Ectodermal cell (in vitro differentiated cells): ENCODE data around the gene IL2RA.

Experiments
- H3K27ac ChIP-seq: 2 replicates; pipeline ENCODE4 v1.7.0; 2013; ENCODE audit warnings: mild to moderate bottlenecking, low read depth, low read length; ENCODE audit not compliant: insufficient read depth, poor library complexity, severe bottlenecking
- H3K27me3 ChIP-seq: 2 replicates; pipeline ENCODE4 v1.7.0; 2013; ENCODE audit warnings: mild to moderate bottlenecking, low read length; ENCODE audit not compliant: insufficient read depth, control insufficient read depth, poor library complexity, severe bottlenecking
- H3K36me3 ChIP-seq: one replicate; pipeline ENCODE4 v1.7.0; 2013; ENCODE audit warnings: low read length; ENCODE audit not compliant: control insufficient read depth, insufficient read depth
- H3K4me1 ChIP-seq: one replicate; pipeline ENCODE4 v1.7.0; 2013; ENCODE audit warnings: low read length; ENCODE audit not compliant: control insufficient read depth, insufficient read depth
- H3K4me3 ChIP-seq: 2 replicates; pipeline ENCODE4 v1.7.0; 2013; ENCODE audit warnings: low read depth, low read length, control low read depth; ENCODE audit not compliant: insufficient read depth
- H3K9me3 ChIP-seq: 2 replicates; pipeline ENCODE4 v1.7.0; 2013; ENCODE audit warnings: mild to moderate bottlenecking, low read length, moderate library complexity; ENCODE audit not compliant: control insufficient read depth
- WGBS, 2 experiments: methylation state at CpG; one replicate each; pipeline ENCODE4 v1.1.7; 2013; ENCODE audit warnings: missing lambda C conversion rate in 2 of 2; 5-methylcytosine and 5-hydroxymethylcytosine counted together

The IL2RA gene

DNA sequence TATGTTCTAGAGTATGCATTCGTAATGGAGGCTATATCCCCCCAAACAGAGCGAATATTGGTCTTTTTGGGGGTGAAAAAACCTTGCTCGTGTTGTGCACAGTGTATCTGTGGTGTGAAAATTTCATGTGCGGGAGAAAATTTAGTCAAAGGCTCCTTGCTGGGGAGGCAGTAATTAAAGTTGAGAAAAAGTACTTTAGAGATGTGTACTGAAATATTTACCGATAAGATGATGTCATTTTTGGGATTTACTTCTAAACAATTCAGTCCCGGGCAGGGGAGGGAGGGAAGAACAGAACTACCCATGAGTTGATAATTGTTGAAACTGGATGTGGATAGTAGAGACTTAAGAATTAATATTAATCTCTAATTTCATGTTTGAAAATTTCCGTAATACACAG lies 36.0 kb upstream of the IL2RA start:
- H3K4me1 ChIP-seq = no peaks in the 10 kb centered on the region
- H3K36me3 ChIP-seq = peaks cover 20% of the 10 kb centered on the region
- H3K27me3 ChIP-seq = no peaks in the 10 kb centered on the region
- H3K4me3 ChIP-seq = no peak overlapping the region
- no peak overlapping the region for H3K27ac ChIP-seq
- no peaks in the 10 kb centered on the region for H3K9me3 ChIP-seq
- WGBS, 2 experiments = 97 to 98% methylated on average over 6 to 7 of the region's 7 CpGs

GRCh38 chr10:6097063-6097462 lies 34.9 kb upstream of the IL2RA start:
- 86 to 89% methylated on average over 5 of the region's 5 CpGs for WGBS, 2 experiments
- H3K27ac ChIP-seq = no peak overlapping the region
- H3K27me3 ChIP-seq = no peaks in the 10 kb centered on the region
- no peaks in the 10 kb centered on the region for H3K9me3 ChIP-seq
- H3K4me1 ChIP-seq = no peaks in the 10 kb centered on the region
- H3K36me3 ChIP-seq = peaks cover 13% of the 10 kb centered on the region
- no peak overlapping the region for H3K4me3 ChIP-seq

- Histone ChIP-seq H3K27me3 (no peaks in the 10 kb centered on the region), H3K36me3 (peaks cover 4% of the 10 kb centered on the region), H3K27ac (no peak overlapping the region), H3K4me3 (no peak overlapping the region), H3K4me1 (peaks cover 6% of the 10 kb centered on the region), H3K9me3 (no peaks in the 10 kb centered on the region)
- WGBS, 2 experiments = 95% methylated on average over 10 to 12 of the region's 12 CpGs
These were observed 33.8 kb upstream of the IL2RA start for GRCh38 chr10:6095810-6096570.

GRCh38 chr10:6092731-6093130 lies 30.6 kb upstream of the IL2RA start:
- Histone ChIP-seq H3K4me1 (peaks cover 11% of the 10 kb centered on the region), H3K9me3 (no peaks in the 10 kb centered on the region), H3K36me3 (no peaks in the 10 kb centered on the region), H3K4me3 (no peak overlapping the region), H3K27ac (no peak overlapping the region), H3K27me3 (no peaks in the 10 kb centered on the region)
- 93 to 96% methylated on average over 2 of the region's 2 CpGs for WGBS, 2 experiments

- H3K9me3 ChIP-seq = no peaks in the 10 kb centered on the region
- no peaks in the 10 kb centered on the region for H3K27me3 ChIP-seq
- peaks cover 11% of the 10 kb centered on the region for H3K4me1 ChIP-seq
- H3K4me3 ChIP-seq = no peak overlapping the region
- no peak overlapping the region for H3K27ac ChIP-seq
- no peaks in the 10 kb centered on the region for H3K36me3 ChIP-seq
- WGBS, 2 experiments = 24 to 33% methylated on average over 1 of the region's 1 CpG
These were observed 29.5 kb upstream of the IL2RA start for GRCh38 chr10:6091630-6092029.

DNA sequence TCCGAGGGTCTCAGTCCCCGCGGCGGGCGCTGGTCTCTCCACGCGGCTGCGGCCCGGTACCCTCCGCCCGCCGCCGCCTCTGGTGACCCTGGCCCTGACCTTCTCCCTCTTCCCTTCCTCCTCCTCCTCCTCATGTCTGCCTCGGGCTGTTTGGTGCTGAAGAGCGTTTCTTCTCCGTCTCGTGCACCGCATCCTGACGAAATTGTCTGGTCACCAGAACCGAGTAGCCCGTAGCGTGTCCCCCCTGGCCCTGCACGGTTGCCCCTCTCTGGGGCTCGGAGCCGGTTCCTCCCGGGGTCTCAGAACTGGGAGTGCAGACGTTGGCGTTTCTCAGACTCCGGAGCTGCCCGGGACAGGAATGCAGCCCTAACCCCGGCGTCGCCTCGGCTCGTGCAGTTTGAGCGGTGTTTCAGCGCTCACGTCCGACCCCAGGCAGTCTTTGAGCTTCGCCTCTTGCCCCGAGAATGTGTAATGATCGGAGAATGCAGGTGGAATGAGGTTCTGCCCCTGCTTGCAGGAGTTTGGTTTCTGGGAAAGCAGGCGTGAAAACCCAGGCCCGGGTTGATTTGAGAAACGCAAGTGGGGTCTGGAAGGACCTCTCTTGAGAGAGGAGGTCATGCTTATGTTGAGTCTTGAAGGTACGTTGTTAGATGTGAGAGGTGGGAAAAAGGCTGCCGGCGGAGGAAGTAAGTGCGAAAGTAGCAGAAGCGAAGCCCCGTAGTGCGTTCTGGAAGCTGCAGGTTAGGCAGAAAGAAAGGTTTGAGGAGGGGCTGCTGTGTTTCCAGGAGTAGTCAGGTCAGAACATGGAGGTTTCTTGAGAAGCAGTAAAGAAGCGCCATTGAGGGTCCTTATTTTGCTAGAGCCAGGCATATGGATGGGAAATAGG lies 27.4 kb upstream of the IL2RA start:
- Histone ChIP-seq H3K4me3 (peak overlapping the region; percentile 66), H3K27me3 (no peaks in the 10 kb centered on the region), H3K4me1 (peaks cover 11% of the 10 kb centered on the region), H3K9me3 (no peaks in the 10 kb centered on the region), H3K36me3 (no peaks in the 10 kb centered on the region), H3K27ac (peak overlapping the region; percentile 67)
- 1% methylated on average over 53 of the region's 53 CpGs for WGBS, 2 experiments

- 0% methylated on average over 76 to 77 of the region's 77 CpGs for WGBS, 2 experiments
- Histone ChIP-seq H3K4me3 (peak within 1 kb of the TSS; percentile 66), H3K36me3 (no peaks in the 10 kb centered on the region), H3K4me1 (peaks cover 11% of the 10 kb centered on the region), H3K27me3 (no peaks in the 10 kb centered on the region), H3K9me3 (no peaks in the 10 kb centered on the region), H3K27ac (peak within 1 kb of the TSS; percentile 67)
These were observed 26.7 kb upstream of the IL2RA start, which contains the start of gene RBM17 for GRCh38 chr10:6088721-6089333. TSS of gene RBM17 (plus strand) at chr10:6089034. CDS start at chr10:6097066, 8,032 bp downstream.

GRCh38 chr10:6086375-6087233 lies 24.4 kb upstream of the IL2RA start:
- no peaks in the 10 kb centered on the region for H3K9me3 ChIP-seq
- H3K27ac ChIP-seq = no peak overlapping the region
- peaks cover 15% of the 10 kb centered on the region for H3K4me1 ChIP-seq
- no peak overlapping the region for H3K4me3 ChIP-seq
- no peaks in the 10 kb centered on the region for H3K36me3 ChIP-seq
- 31% methylated on average over 19 of the region's 19 CpGs for WGBS, 2 experiments
- no peaks in the 10 kb centered on the region for H3K27me3 ChIP-seq

GRCh38 chr10:6083523-6084475 lies 21.6 kb upstream of the IL2RA start:
- H3K27ac ChIP-seq = no peak overlapping the region

More at GRCh38 chr10:6083523-6084475, 21.6 kb upstream of the IL2RA start:
- Histone ChIP-seq H3K4me3 (no peak overlapping the region), H3K4me1 (peaks cover 3% of the 10 kb centered on the region), H3K9me3 (no peaks in the 10 kb centered on the region), H3K27me3 (no peaks in the 10 kb centered on the region), H3K36me3 (no peaks in the 10 kb centered on the region)
- 61% methylated on average over 17 of the region's 17 CpGs for WGBS, 2 experiments
